K562 (cell line): ENCODE data around the gene JAG2. TPM values are rescaled to one million over a fixed set of nuclear protein-coding genes. Genes with fewer than 3 reads are reported as not detected.

Experiments used
- ATAC-seq: fragments of 200-7000 bp; cut with Tn5 transposase; 3 replicates; pipeline ENCODE4 v1.9.1; 2020; ENCODE audit warnings: moderate library complexity
- BruUV-seq: library from RNA; stranded (reverse); fragments of 400-500 nt; replicated peaks from 2 replicates; lab custom pipeline; 2021; lab: Mats Ljungman, UMichigan
- CTCF ChIA-PET: fragments of 300-600 bp; formaldehyde crosslinking; extraction: SDS; loops from one replicate; lab custom pipeline; 2021; ENCODE audit warnings: low intra/inter-chr PET ratio; lab: Yijun Ruan, JAX
- POLR2A ChIA-PET: fragments of 300-600, 350-650 bp; sonication (Branson Sonifier 250); formaldehyde crosslinking; extraction: SDS; loops from one replicate; lab custom pipeline; 2021; ENCODE audit warnings: antibody characterized with exemption, inconsistent platforms; lab: Yijun Ruan, JAX
- DNase-seq, 4 experiments: peaks; one replicate each; pipeline versions ENCODE4 v3.0.0 to v3.0.0-alpha.2; 2011 to 2018; ENCODE audit warnings: low spot score in 3 of 4, mixed read lengths in 3 of 4; ENCODE audit errors: extremely low read depth in 1 of 4
- FAIRE-seq: peaks from 2 replicates; lab custom pipeline; 2011; peaks lifted over from hg19 to GRCh38; lab: Jason Lieb, UNC
- H2AFZ ChIP-seq: 2 replicates; pipeline ENCODE4 v1.6.0; 2011; ENCODE audit warnings: low read depth, low read length, control low read depth, inconsistent platforms
- H3K27ac ChIP-seq: fragments of 200-600 bp; 3 replicates; pipeline ENCODE4 v1.8.0; 2011; ENCODE audit warnings: low read depth, mild to moderate bottlenecking, control low read depth, inconsistent platforms, low read length, moderate library complexity, mixed read lengths; ENCODE audit errors: extremely low read depth
- H3K27me3 ChIP-seq, 2 experiments: fragments of 300-600 bp in 1 of 2; 2 replicates in 1 of 2; 3 replicates in 1 of 2; pipeline versions ENCODE4 v1.6.0 to v1.8.0; 2011; ENCODE audit warnings: inconsistent platforms in 2 of 2, low read length in 2 of 2, mild to moderate bottlenecking in 1 of 2, mixed read lengths in 1 of 2, moderate library complexity in 1 of 2; ENCODE audit not compliant: control insufficient read depth in 2 of 2, insufficient read depth in 2 of 2
- H3K36me3 ChIP-seq: fragments of 300-600 bp; 3 replicates; pipeline ENCODE4 v1.8.0; 2011; ENCODE audit warnings: mild to moderate bottlenecking, low read length, inconsistent platforms; ENCODE audit not compliant: control insufficient read depth, insufficient read depth
- H3K4me1 ChIP-seq, 2 experiments: fragments of 200-600 bp in 1 of 2; replicated peaks in 1 of 2; 2 replicates in 1 of 2; 3 replicates in 1 of 2; pipeline versions ENCODE4 v1.5.1 to v1.8.0; 2011; ENCODE audit warnings: inconsistent platforms in 2 of 2, low read length in 2 of 2, mild to moderate bottlenecking in 1 of 2, mixed read lengths in 1 of 2, moderate library complexity in 1 of 2; ENCODE audit not compliant: control insufficient read depth in 2 of 2, insufficient read depth in 2 of 2
- H3K4me2 ChIP-seq: 2 replicates; pipeline ENCODE4 v1.6.1; 2011; ENCODE audit warnings: low read length, control low read depth, inconsistent platforms, mixed read lengths; ENCODE audit not compliant: insufficient read depth
- H3K4me3 ChIP-seq: fragments of 200-600 bp; sonication (generic), shearing (Covaris generic); 2 replicates; pipeline ENCODE4 v1.5.1; 2016; ENCODE audit warnings: control low read depth, inconsistent platforms
- H3K79me2 ChIP-seq: fragments of 200-600 bp; 3 replicates; pipeline ENCODE4 v1.8.0; 2011; ENCODE audit warnings: low read length, inconsistent platforms; ENCODE audit not compliant: control insufficient read depth, insufficient read depth
- H3K9ac ChIP-seq, 2 experiments: 2 replicates each; pipeline versions ENCODE4 v1.6.0 to v1.6.1; 2011; ENCODE audit warnings: low read depth in 2 of 2, low read length in 2 of 2, control low read depth in 1 of 2, inconsistent platforms in 1 of 2, mild to moderate bottlenecking in 1 of 2, mixed read lengths in 1 of 2; ENCODE audit not compliant: insufficient read depth in 1 of 2
- H3K9me1 ChIP-seq: one replicate; pipeline ENCODE4 v1.6.0; 2011; ENCODE audit warnings: inconsistent platforms, mild to moderate bottlenecking, low read length, moderate library complexity; ENCODE audit not compliant: control insufficient read depth, insufficient read depth
- H3K9me3 ChIP-seq: replicated peaks from 2 replicates; pipeline ENCODE4 v1.5.1; 2011; ENCODE audit warnings: low read depth, low read length, inconsistent platforms; ENCODE audit not compliant: control insufficient read depth, insufficient read depth
- H4K20me1 ChIP-seq: replicated peaks from 2 replicates; pipeline ENCODE4 v1.6.1; 2011; ENCODE audit warnings: low read length, inconsistent platforms, mixed read lengths; ENCODE audit not compliant: control insufficient read depth, insufficient read depth
- BRF1 ChIP-seq: IDR thresholded peaks from 3 replicates; pipeline ENCODE4 v1.6.1; 2011; ENCODE audit warnings: borderline replicate concordance, mild to moderate bottlenecking; ENCODE audit not compliant: insufficient read length; ENCODE audit errors: extremely low read depth
- CHD2 ChIP-seq: IDR thresholded peaks from 2 replicates; pipeline ENCODE4 v1.6.1; 2011; ENCODE audit warnings: low read depth, low read length
- CREB1 ChIP-seq, 2 experiments: sonication (generic) in 1 of 2; formaldehyde crosslinking in 1 of 2; IDR thresholded peaks; 2 replicates each; pipeline versions ENCODE4 v1.6.1 to v1.8.0; 2012 to 2022; ENCODE audit warnings: inconsistent platforms in 1 of 2, mild to moderate bottlenecking in 1 of 2, missing genetic modification reagents in 1 of 2, moderate library complexity in 1 of 2
- HOXB6 ChIP-seq: fragments of 250-450 bp; sonication (Bioruptor Pico); IDR thresholded peaks from 2 replicates; pipeline ENCODE4 v1.5.1; 2022; ENCODE audit warnings: mild to moderate bottlenecking, borderline replicate concordance
- IRF2 ChIP-seq: sonication (generic); formaldehyde crosslinking; IDR thresholded peaks from 2 replicates; pipeline ENCODE4 v1.8.1; 2022; ENCODE audit warnings: mild to moderate bottlenecking, missing genetic modification reagents
- MCM5 ChIP-seq: fragments of 450-650 bp; IDR thresholded peaks from 2 replicates; pipeline ENCODE4 v1.6.1; 2016; ENCODE audit warnings: low read depth
- NFXL1 ChIP-seq: fragments of 450-650 bp; formaldehyde crosslinking; IDR thresholded peaks from 2 replicates; pipeline ENCODE4 v1.4.0; 2021; ENCODE audit warnings: mild to moderate bottlenecking
- SRSF3 ChIP-seq: fragments of 200-400 bp; formaldehyde crosslinking; IDR thresholded peaks from 2 replicates; pipeline ENCODE4 v1.6.1; 2016; ENCODE audit warnings: mild to moderate bottlenecking, low read length, moderate library complexity; ENCODE audit not compliant: insufficient read depth
- ZBTB17 ChIP-seq: fragments of 450-650 bp; formaldehyde crosslinking; IDR thresholded peaks from 2 replicates; pipeline ENCODE4 v1.4.0; 2020; ENCODE audit warnings: mild to moderate bottlenecking
- ZFX ChIP-seq: sonication (generic); formaldehyde crosslinking; IDR thresholded peaks from 2 replicates; pipeline ENCODE4 v1.8.0; 2022; ENCODE audit warnings: mild to moderate bottlenecking, missing genetic modification reagents, moderate library complexity
- ZNF280B ChIP-seq: fragments of 250-450 bp; sonication (Bioruptor Pico); IDR thresholded peaks from 2 replicates; pipeline ENCODE4 v1.5.1; 2021; ENCODE audit warnings: mild to moderate bottlenecking
- ZNF282 ChIP-seq: sonication (generic); formaldehyde crosslinking; IDR thresholded peaks from 2 replicates; pipeline ENCODE4 v1.8.1; 2023; ENCODE audit warnings: missing genetic modification reagents
- ZNF561 ChIP-seq: fragments of 450-650 bp; formaldehyde crosslinking; conservative IDR thresholded peaks from 2 replicates; pipeline ENCODE4 v1.4.0; 2020; ENCODE audit warnings: mild to moderate bottlenecking, moderate library complexity
- WGBS: fragments of 100-300 bp; shearing (Covaris generic); methylation state at CpG from one replicate; pipeline ENCODE4 v1.1.6; 2016; ENCODE audit warnings: low coverage, mixed read lengths; ENCODE audit not compliant: insufficient coverage; ENCODE audit errors: missing lambda C conversion rate; 5-methylcytosine and 5-hydroxymethylcytosine counted together
- in situ Hi-C: fragments of 300-500 bp; cut with MboI; formaldehyde crosslinking; loops from 4 replicates; pipeline ENCODE4 v1.15.0; 2018; ENCODE audit warnings: inconsistent platforms, mixed read lengths
- intact Hi-C: fragments of 100-400 bp; cut with micrococcal nuclease; formaldehyde crosslinking; loops from 2 replicates; pipeline ENCODE4 v1.14.2; 2022
- polyA plus RNA-seq, 8 experiments: library from polyadenylated mRNA; depleted of rRNA in 4 of 8; stranded (reverse) in 5 of 8; unstranded in 3 of 8; fragments of >200 nt; fragmentation: Nextera tagmentation in 2 of 8; fragmentation: Illumina TruSeq in 1 of 8; extraction: Ambion mirVana in 2 of 8; extraction: Trizol in 1 of 8; gene quantifications; 2 replicates each; pipeline versions ENCODE4 v1.2.1 to v1.2.3, GENCODE V29; 2011 to 2014; ENCODE audit warnings: inconsistent platforms in 1 of 8, missing spikeins in 1 of 8
- total RNA-seq, 7 experiments: library from RNA; depleted of rRNA in 6 of 7; stranded (reverse); fragments of >200 nt in 6 of 7; fragmentation: Illumina TruSeq in 2 of 7; extraction: Trizol in 2 of 7; gene quantifications; 2 replicates each; pipeline versions ENCODE4 v1.2.1 to v1.2.3, GENCODE V29; 2011 to 2021; ENCODE audit warnings: low replicate concordance in 1 of 7
- TF ChIP-seq, protein P1 (sequence below): fragments of 250-450 bp; sonication (Bioruptor Pico); IDR thresholded peaks from 2 replicates; pipeline ENCODE4 v1.4.0; 2020; ENCODE audit warnings: mild to moderate bottlenecking, moderate library complexity

The JAG2 gene
- total and polyA plus RNA-seq, 9 of the 15 experiments (the other 6 are each of a cell fraction or from before 2014, with no cell fraction given), result 0.25 to 48.4 (median 8.6) TPM

DNA sequence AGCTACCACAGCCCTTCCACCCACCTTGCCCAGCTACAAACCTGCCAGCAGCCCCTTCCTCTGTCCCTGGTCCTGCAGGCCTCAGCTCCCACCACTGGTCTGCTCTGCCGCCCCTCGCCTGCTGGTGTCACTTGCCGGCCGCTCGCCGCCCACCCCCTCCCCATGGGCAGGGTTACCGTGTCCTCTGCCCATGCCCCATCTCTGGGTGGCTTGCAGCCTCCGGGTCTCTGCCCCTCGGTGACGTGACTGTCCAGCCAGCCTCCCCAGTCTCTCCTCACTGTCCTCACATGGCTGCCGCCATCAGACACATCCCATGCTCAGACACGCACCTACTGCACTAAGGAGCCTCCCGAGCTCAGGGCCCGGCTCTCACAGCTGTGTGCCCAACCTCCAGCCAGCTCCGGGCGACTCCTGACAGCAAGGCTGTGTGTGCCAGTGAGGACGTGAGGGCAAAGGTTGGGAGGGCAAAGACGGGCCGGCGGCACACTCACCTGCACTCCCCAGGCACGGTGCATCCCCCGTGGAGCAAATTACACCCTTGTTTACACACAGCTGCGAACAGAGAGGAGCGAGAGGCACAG, 13.4 kb downstream of the JAG2 start:
- Histone ChIP-seq H3K36me3 (peaks cover 11% of the 10 kb centered on the region; the same call in 1 of the 3 replicates), H3K79me2 (no peaks in the 10 kb centered on the region; the same call in 1 of the 3 replicates), H3K4me3 (no peak overlapping the region), H3K4me2 (no peak overlapping the region), H3K9me3 (no peaks in the 10 kb centered on the region), H3K27me3 (no peaks in the 10 kb centered on the region), H4K20me1 (peaks cover 6% of the 10 kb centered on the region; the same call in 1 of the 2 replicates), H2AFZ (no peak overlapping the region), H3K27ac (no peak overlapping the region), H3K9me1 (no peaks in the 10 kb centered on the region), H3K9ac (no peak overlapping the region), H3K4me1 (peaks cover 0 to 38% of the 10 kb centered on the region in 2 experiments; a peak in 2 of 5 replicates)
- TF ChIP-seq ZNF561 (CRISPR knock-in tag), result no peak
- TF ChIP-seq HOXB6 (CRISPR knock-in tag), result no peak
- TF ChIP-seq ZNF282 (CRISPR knock-in tag), result no peak
- TF ChIP-seq ZFX (CRISPR knock-in tag), result no peak
- TF ChIP-seq NFXL1 (CRISPR knock-in tag), result no peak
- no peak for TF ChIP-seq IRF2
- WGBS, result 94% methylated on average over 6 of the region's 24 CpGs
- POLR2A ChIA-PET, result no interaction called here
- DNase-seq (no peak), FAIRE-seq (no peak), ATAC-seq (no peak)
- in situ Hi-C loops (no loop called here), intact Hi-C loops (no loop called here)
- no TSS peak for BruUV-seq
- CTCF ChIA-PET, result no interaction called here

GRCh38 chr14:105154476-105154871, 14.1 kb downstream of the JAG2 start:
- H3K27me3 ChIP-seq, result no peaks in the 10 kb centered on the region
- H2AFZ ChIP-seq, result no peak overlapping the region
- H3K9ac ChIP-seq, result no peak overlapping the region
- FAIRE-seq (no peak), DNase-seq (no peak), ATAC-seq (no peak)
- ChIA-PET CTCF (no interaction called here), POLR2A (no interaction called here)
- 100% methylated on average over 2 of the region's 12 CpGs for WGBS
- H3K4me2 ChIP-seq, result no peak overlapping the region
- H3K4me3 ChIP-seq, result no peak overlapping the region
- peaks cover 6% of the 10 kb centered on the region; the same call in 1 of the 2 replicates for H4K20me1 ChIP-seq
- peaks cover 11% of the 10 kb centered on the region; the same call in 1 of the 3 replicates for H3K36me3 ChIP-seq
- no peaks in the 10 kb centered on the region for H3K9me3 ChIP-seq
- in situ Hi-C loops (no loop called here), intact Hi-C loops (no loop called here)
- BruUV-seq, result no TSS peak
- no peak overlapping the region for H3K27ac ChIP-seq
- H3K79me2 ChIP-seq, result no peaks in the 10 kb centered on the region; the same call in 1 of the 3 replicates
- H3K9me1 ChIP-seq, result no peaks in the 10 kb centered on the region
- H3K4me1 ChIP-seq, result peaks cover 0 to 38% of the 10 kb centered on the region in 2 experiments; a peak in 2 of 5 replicates
- TF ChIP-seq, protein P1, sequence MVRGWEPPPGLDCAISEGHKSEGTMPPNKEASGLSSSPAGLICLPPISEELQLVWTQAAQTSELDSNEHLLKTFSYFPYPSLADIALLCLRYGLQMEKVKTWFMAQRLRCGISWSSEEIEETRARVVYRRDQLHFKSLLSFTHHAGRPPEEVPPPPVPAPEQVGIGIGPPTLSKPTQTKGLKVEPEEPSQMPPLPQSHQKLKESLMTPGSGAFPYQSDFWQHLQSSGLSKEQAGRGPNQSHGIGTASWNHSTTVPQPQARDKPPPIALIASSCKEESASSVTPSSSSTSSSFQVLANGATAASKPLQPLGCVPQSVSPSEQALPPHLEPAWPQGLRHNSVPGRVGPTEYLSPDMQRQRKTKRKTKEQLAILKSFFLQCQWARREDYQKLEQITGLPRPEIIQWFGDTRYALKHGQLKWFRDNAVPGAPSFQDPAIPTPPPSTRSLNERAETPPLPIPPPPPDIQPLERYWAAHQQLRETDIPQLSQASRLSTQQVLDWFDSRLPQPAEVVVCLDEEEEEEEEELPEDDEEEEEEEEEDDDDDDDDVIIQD (CRISPR knock-in tag), result no peak
- TF ChIP-seq ZBTB17 (CRISPR knock-in tag) (no peak), SRSF3 (no peak), BRF1 (no peak), CREB1 (IDR thresholded peaks at IDR 0.05) (no peak), CREB1 (CRISPR knock-in tag; IDR thresholded peaks at IDR 0.05) (no peak), CHD2 (no peak), MCM5 (no peak), ZNF280B (CRISPR knock-in tag) (no peak)
